Activated effector memory CD4-positive, alpha-beta T cell treated with Interleukin-2 at 50 U/mL for 16 hours (primary cell): ENCODE measurements around the gene ATP6V0E2.
"Not testable (repeated sequence)": the region's sequence is repeated elsewhere in the genome, so short reads cannot be mapped to it uniquely, and the experiment has no call there.

ENCODE experiments used
- DNase-seq: peaks from one replicate; pipeline ENCODE4 v3.0.0-alpha.2; 2020

Gene ATP6V0E2

DNA sequence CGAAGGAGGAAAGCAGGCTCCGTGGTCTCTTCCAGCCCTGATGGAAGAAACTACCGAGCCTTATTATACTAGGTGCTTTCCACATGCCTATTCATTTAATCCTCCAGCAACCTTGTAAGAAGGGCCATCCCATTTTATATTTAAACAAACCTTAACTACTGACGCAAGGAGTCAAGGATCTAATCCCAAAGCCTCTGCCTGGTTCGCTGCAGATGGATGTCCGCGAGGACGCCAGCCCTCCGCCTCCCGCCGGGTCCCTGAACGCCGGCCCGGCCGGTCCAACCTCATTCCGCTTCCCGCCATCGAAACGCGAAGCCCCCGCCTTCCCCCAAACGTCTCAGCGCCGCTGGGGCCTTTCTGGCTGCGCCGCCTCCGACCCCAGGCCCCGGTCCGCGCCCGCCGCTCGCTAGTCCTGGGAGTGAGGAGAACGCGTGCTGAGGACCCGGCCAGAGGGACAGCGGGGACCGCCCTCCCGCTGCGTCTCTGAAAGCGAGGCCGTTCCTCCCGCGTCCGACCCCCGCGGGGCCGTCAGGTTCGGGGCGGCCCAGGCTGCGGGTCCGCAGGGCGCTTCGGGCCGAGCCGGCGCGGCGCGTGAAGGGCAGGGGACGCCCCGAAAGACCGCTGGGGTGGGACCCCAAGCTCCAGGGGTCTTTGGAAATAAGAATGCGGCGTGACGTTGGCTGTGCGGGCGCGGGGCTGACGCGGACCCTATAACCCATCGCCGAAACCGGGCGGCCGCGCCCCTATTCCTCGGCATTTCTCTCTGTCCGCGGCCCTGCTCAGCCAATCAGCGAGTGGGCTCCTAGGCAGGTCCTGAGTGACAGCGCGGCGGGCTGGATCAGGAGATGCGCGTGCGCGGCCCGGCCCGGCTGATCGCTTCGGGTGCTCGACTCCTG is at the start of gene ATP6V0E2:
Gene ATP6V0E2, plus strand, starts transcription at position 896 of the 896 bp plus-strand sequence. CDS start 97 bp downstream, outside the sequence.
- peak; percentile 85 for DNase-seq

DNA sequence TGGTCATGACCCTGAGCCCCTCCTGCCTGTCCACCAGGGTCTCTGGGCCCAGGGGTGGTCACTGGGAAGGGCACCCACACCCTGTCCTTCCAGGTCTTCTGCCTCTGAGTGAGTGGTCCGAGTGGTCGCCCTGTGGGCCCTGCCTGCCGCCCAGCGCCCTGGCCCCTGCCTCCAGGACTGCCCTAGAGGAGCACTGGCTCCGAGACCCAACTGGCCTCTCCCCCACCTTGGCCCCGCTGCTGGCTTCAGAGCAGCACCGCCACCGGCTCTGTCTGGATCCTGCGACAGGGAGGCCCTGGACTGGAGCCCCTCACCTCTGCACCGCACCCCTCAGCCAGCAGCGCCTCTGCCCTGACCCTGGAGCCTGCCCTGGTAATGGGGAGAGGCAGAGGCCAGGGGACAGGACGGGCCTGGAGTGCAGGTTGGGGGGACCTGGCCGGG is 49.4 kb upstream of the ATP6V0E2 start:
- no peak for DNase-seq

- DNase-seq, result no peak
Observed at GRCh38 chr7:149824748-149825566, 48.8 kb upstream of the ATP6V0E2 start.

DNA sequence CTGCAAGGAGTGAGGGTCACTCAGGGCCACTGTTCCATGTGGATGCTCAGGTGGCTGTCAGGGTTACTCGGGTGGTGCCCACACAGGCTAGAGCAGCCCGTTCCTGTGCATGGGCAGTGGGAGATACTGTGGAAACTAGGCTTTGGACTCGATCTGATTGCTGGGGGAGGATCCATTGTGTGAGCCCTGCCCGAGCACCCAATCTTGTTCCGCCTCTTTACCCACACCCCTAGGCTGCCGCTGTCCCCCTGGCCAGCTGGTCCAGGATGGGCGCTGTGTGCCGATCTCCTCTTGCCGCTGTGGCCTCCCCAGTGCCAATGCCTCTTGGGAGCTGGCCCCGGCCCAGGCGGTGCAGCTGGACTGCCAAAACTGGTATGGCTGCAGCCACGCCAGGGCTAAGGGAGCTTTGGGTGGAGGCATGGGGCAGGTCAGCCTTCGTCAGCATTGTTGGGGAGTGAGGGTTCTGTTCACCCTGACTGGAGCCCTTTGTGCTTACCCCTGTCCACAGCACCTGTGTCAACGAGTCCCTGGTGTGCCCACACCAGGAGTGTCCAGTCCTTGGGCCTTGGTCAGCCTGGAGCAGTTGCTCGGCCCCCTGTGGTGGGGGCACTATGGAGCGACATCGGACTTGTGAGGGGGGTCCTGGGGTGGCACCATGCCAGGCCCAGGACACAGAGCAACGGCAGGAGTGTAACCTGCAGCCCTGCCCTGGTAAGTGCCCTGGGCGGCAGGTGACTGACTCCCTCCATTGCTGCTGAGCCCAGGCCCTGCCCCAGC is 48.0 kb upstream of the ATP6V0E2 start:
- no peak for DNase-seq

GRCh38 chr7:149826344-149827088 is 47.3 kb upstream of the ATP6V0E2 start:
- no peak for DNase-seq

GRCh38 chr7:149827089-149827981 is 46.4 kb upstream of the ATP6V0E2 start:
- DNase-seq, result no peak

- DNase-seq, result no peak
Observed at GRCh38 chr7:149828357-149829309, 45.1 kb upstream of the ATP6V0E2 start.

DNA sequence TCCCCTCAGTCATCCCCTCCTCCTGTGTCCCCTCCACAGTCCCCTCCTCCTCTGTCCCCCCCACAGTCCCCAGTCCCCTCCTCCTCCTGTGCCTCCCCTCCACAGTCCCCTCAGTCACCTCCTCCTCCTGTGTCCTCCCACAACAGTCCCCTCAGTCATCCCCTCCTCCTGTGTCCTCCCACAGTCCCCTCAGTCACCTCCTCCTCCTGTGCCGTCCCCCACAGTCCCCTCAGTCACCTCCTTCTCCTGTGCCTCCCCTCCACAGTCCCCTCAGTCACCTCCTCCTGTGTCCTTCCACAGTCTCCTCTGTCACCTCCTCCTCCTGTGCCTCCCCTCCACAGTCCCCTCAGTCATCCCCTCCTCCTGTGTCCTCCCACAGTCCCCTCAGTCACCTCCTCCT is 43.2 kb upstream of the ATP6V0E2 start:
- DNase-seq, result not testable (repeated sequence)

DNA sequence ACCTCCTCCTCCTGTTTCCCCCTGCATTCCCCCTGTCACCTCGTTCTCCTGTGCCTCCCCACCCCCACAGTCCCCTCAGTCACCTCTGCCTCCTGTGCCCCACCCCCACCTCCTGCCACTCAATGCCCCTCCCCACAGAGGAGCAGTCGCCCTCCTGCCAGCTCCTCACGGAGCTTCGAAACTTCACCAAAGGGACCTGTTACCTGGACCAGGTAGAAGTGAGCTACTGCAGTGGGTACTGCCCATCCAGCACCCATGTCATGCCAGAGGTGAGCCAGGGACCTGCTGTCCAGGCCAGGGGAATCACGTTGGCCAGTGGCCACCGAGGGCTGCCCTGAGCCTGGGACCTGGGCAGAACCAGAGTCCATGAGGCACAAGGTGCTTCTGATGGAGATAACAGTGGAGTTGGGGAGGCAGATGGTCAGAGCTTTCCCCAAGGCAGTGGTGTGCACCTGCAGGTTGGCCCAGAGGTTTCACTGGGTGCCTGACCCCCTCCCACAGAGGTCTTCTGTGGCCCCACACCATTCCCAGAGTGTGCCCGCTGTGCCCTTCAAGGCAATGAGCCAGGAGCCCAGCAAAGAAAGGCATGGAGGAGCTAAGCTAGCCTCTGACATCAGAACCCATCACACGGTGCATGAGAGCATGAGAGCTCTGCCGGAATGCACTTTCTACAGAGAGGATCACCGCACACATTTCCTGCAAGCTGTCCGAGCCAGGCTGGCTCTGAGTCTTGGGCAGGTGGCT is 42.6 kb upstream of the ATP6V0E2 start:
- DNase-seq, result no peak

DNA sequence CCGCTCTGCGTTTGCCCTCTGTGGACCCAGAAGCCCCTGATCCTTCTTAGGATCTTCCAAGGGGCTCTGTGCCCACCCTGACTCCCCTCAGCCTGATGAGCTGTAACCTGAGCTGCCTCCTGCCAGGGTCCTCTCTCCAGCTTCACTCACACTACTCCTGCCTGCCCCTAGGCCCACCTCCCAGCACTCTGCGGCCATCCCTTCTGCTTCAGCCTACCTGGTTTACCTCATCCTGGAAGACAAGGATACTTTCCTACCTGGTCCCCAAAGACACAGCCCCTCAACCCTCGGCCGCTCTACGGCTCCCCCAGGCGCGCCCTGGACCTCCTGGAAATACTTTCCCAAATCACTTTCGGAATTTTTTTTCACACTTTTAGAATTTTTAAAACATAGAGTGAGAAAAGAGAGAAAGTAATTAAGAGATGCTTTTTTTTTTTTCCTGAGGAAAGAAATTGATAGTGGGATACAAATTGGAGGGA is 42.0 kb upstream of the ATP6V0E2 start:
- DNase-seq, result no peak

GRCh38 chr7:149832332-149833041 is 41.3 kb upstream of the ATP6V0E2 start:
- DNase-seq, result no peak

DNA sequence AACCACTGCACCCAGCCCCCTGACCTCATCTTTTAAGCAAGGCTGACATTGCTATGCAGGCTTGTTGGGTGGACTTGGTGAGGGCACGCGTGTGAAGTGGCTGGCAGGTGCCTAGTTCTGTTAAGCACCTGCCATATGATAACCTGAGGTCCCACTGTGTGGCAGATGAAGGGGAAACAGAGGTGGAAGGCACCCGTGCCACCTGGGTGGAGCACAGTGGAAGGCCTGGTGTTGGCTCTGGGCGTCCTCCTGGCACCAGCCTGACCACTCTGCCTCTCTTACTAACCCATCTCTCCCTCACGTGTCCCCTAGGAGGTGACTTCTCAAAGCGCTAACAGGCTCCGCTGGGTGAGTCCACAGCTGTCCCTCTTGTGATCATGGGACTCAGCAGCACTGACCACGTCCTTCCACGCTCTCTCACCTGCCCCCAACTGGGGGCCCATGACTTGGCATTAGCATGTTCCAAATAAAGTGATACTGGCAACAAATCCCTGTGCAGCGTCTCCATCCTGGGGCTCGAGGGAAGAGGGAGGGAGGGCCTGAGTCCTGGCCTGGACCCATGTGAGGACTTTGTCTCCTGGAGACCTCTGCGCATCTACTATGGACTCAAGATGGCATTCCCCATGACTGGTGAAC is 40.2 kb upstream of the ATP6V0E2 start:
- no peak for DNase-seq

- no peak for DNase-seq
Observed at GRCh38 chr7:149834601-149835000, 39.2 kb upstream of the ATP6V0E2 start.

GRCh38 chr7:149836434-149836833 is 37.3 kb upstream of the ATP6V0E2 start:
- DNase-seq, result no peak

GRCh38 chr7:149837564-149838223 is 36.1 kb upstream of the ATP6V0E2 start:
- no peak for DNase-seq

DNA sequence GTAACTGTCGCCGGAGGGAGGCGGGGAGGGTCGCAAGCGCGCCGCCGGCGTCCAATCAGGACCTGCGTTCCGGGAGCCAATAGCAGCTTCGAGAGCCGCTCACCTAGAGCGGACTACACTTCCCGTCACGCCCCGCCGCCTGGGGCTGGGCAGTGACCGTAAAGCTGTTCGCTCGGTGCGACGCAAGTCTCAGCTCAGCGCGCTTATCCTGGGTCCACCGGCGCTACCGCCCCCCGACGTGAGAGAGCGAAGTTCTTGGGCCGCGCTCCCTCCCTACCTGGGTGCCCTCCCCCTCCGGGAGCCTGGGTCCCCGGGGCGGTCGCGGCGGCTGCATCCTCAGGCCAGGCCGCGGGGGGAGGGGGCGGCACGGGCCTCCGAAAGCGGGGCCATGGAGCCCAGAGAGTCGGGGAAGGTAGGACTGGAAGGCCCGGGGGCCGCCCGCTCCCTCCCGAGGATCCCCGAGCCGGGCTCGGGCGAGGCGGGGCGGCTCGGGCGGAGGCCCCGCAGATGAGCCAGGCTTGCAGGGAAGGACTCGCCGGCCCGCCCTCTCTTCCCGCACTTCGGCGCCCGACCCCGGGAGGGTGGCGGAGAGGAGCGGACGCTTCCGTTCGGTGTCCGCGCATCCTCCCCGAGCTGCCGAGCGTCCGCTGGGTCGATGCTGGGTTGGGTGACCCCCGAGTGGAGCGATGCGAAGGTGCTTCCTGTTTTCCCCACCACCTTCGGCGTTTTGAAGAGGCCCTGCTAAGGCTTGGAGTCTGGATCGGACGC is 35.4 kb upstream of the ATP6V0E2 start, which contains the start of gene ZNF862:
Gene ZNF862, plus strand, starts transcription at position 152 of the 768 bp plus-strand sequence. Its CDS starts 237 bp downstream, at position 389.
- peak; percentile 93 for DNase-seq
